ENCODE measurements around the gene SLC19A2.

GRCh38 chr1:169511316-169512005, 25.7 kb upstream of the SLC19A2 start:
- TF ChIP-seq CTCF (IDR thresholded peaks at IDR 0.05) (no peak), POLR2AphosphoS5 (IDR thresholded peaks at IDR 0.05) (peak in 1 of 3 donors; percentile 63), POLR2A (IDR thresholded peaks at IDR 0.05) (no peak), EP300 (IDR thresholded peaks at IDR 0.05; ENCODE audit: low read depth) (no peak)
